ENCODE measurements around the gene UNC45B. TPM values are rescaled to one million over a fixed set of nuclear protein-coding genes. Genes with fewer than 3 reads are reported as not detected.
"Not testable (repeated sequence)": the region's sequence is repeated elsewhere in the genome, so short reads cannot be mapped to it uniquely, and the experiment has no call there.

UNC45B gene
- total RNA-seq, 1 experiment from 2014 or later, result not detected

- intact Hi-C loops (cut with micrococcal nuclease), result no loop called here
- ATAC-seq, result no peak
- Histone ChIP-seq H2AFZ (ENCODE audit: low read depth, low read length, poor library complexity, severe bottlenecking) (no peak overlapping the region), H3K9me3 (ENCODE audit: control insufficient read depth in 1 of 2, insufficient read depth in 1 of 2, low read depth in 1 of 2, low read length in 2 of 2) (no peaks in the 10 kb centered on the region), H3K4me3 (replicated peaks in 1 of 2; ENCODE audit: low read depth in 1 of 2, low read length in 2 of 2) (no peak overlapping the region), H3K9ac (ENCODE audit: low read length) (no peak overlapping the region), H3K36me3 (ENCODE audit: control insufficient read depth in 1 of 2, insufficient read depth in 2 of 2, low read length in 2 of 2) (no peaks in the 10 kb centered on the region), H3K4me2 (ENCODE audit: low read length) (no peak overlapping the region), H4K20me1 (ENCODE audit: insufficient read depth) (no peaks in the 10 kb centered on the region), H3K4me1 (ENCODE audit: control insufficient read depth in 1 of 2, insufficient read depth in 2 of 2, low read length in 2 of 2) (no peaks in the 10 kb centered on the region), H3K9me2 (ENCODE audit: insufficient read depth) (no peaks in the 10 kb centered on the region), H3K27me3 (ENCODE audit: insufficient read depth, low read length) (no peaks in the 10 kb centered on the region), H3K79me2 (ENCODE audit: insufficient read depth, low read length) (no peaks in the 10 kb centered on the region), H3K27ac (ENCODE audit: low read depth, low read length) (no peak overlapping the region)
- BruUV-seq (replicated peaks), result no TSS peak
- RAD21 ChIA-PET (ENCODE audit: low non-redundant PET in 1 of 2, low total read pairs in 2 of 2, uncharacterized antibody in 2 of 2, unreplicated experiment in 2 of 2), result no interaction called here
- DNase-seq (ENCODE audit: low read depth, low spot score), result no peak
- no peak for TF ChIP-seq YY1 (IDR thresholded peaks at IDR 0.05; ENCODE audit: extremely low read depth, insufficient replicate concordance, low read depth, low read length)
- TF ChIP-seq EGR1 (IDR thresholded peaks at IDR 0.05; ENCODE audit: low read depth), result no peak
- TF ChIP-seq EZH2 (IDR thresholded peaks at IDR 0.05), result no peak
- no peak for TF ChIP-seq ATF3 (IDR thresholded peaks at IDR 0.05)
- no peak for TF ChIP-seq SP1 (IDR thresholded peaks at IDR 0.05; ENCODE audit: low read depth)
- TF ChIP-seq CEBPB (IDR thresholded peaks at IDR 0.05; ENCODE audit: low read depth), result no peak
- no peak for TF ChIP-seq ELF1 (IDR thresholded peaks at IDR 0.05; ENCODE audit: borderline replicate concordance, low read depth)
- no peak for TF ChIP-seq RAD21 (IDR thresholded peaks at IDR 0.05; ENCODE audit: low read depth)
- TF ChIP-seq POLR2A (IDR thresholded peaks at IDR 0.05; ENCODE audit: borderline replicate concordance, extremely low read depth, insufficient read depth, insufficient read length), result no peak
- POLR2A ChIA-PET, result no interaction called here
- CTCF ChIA-PET, result no interaction called here
These were observed 527 bp downstream of the UNC45B start for GRCh38 chr17:35148144-35148543.

- ATAC-seq (no peak), DNase-seq (ENCODE audit: low read depth, low spot score) (no peak)
- Histone ChIP-seq H3K4me2 (ENCODE audit: low read length) (no peak overlapping the region), H3K4me3 (replicated peaks in 1 of 2; ENCODE audit: low read depth in 1 of 2, low read length in 2 of 2) (no peak overlapping the region), H3K27ac (ENCODE audit: low read depth, low read length) (no peak overlapping the region), H4K20me1 (ENCODE audit: insufficient read depth) (no peaks in the 10 kb centered on the region), H3K9me3 (ENCODE audit: control insufficient read depth in 1 of 2, insufficient read depth in 1 of 2, low read depth in 1 of 2, low read length in 2 of 2) (no peaks in the 10 kb centered on the region), H3K9me2 (ENCODE audit: insufficient read depth) (no peaks in the 10 kb centered on the region), H3K27me3 (ENCODE audit: insufficient read depth, low read length) (no peaks in the 10 kb centered on the region), H3K79me2 (ENCODE audit: insufficient read depth, low read length) (no peaks in the 10 kb centered on the region), H2AFZ (ENCODE audit: low read depth, low read length, poor library complexity, severe bottlenecking) (no peak overlapping the region), H3K9ac (ENCODE audit: low read length) (no peak overlapping the region), H3K4me1 (ENCODE audit: control insufficient read depth in 1 of 2, insufficient read depth in 2 of 2, low read length in 2 of 2) (no peaks in the 10 kb centered on the region), H3K36me3 (ENCODE audit: control insufficient read depth in 1 of 2, insufficient read depth in 2 of 2, low read length in 2 of 2) (no peaks in the 10 kb centered on the region)
- ChIA-PET RAD21 (ENCODE audit: low non-redundant PET in 1 of 2, low total read pairs in 2 of 2, uncharacterized antibody in 2 of 2, unreplicated experiment in 2 of 2) (no interaction called here), CTCF (no interaction called here), POLR2A (no interaction called here)
- no peak for TF ChIP-seq ATF3 (IDR thresholded peaks at IDR 0.05)
- no peak for TF ChIP-seq SRF (IDR thresholded peaks at IDR 0.05; ENCODE audit: low read depth)
- no peak for TF ChIP-seq POLR2AphosphoS5 (IDR thresholded peaks at IDR 0.05; ENCODE audit: low read depth, low read length)
- no peak for TF ChIP-seq ELF1 (IDR thresholded peaks at IDR 0.05; ENCODE audit: borderline replicate concordance, low read depth)
- no peak for TF ChIP-seq MAX (IDR thresholded peaks at IDR 0.05)
- TF ChIP-seq POLR2A (IDR thresholded peaks at IDR 0.05; ENCODE audit: borderline replicate concordance, extremely low read depth, insufficient read depth, insufficient read length), result no peak
- intact Hi-C loops (cut with micrococcal nuclease), result no loop called here
- no TSS peak for BruUV-seq (replicated peaks)
These were observed 2.3 kb downstream of the UNC45B start for GRCh38 chr17:35149941-35150340.

- H3K4me2 ChIP-seq (ENCODE audit: low read length); H3K9ac ChIP-seq (ENCODE audit: low read length); H4K20me1 ChIP-seq (ENCODE audit: insufficient read depth); H3K36me3 ChIP-seq (ENCODE audit: control insufficient read depth in 1 of 2, insufficient read depth in 2 of 2, low read length in 2 of 2); RAD21 ChIA-PET (ENCODE audit: low non-redundant PET in 1 of 2, low total read pairs in 2 of 2, uncharacterized antibody in 2 of 2, unreplicated experiment in 2 of 2); intact Hi-C loops (cut with micrococcal nuclease); DNase-seq (ENCODE audit: low read depth, low spot score); H3K9me3 ChIP-seq (ENCODE audit: control insufficient read depth in 1 of 2, insufficient read depth in 1 of 2, low read depth in 1 of 2, low read length in 2 of 2); H3K27ac ChIP-seq (ENCODE audit: low read depth, low read length); H3K79me2 ChIP-seq (ENCODE audit: insufficient read depth, low read length); H3K9me2 ChIP-seq (ENCODE audit: insufficient read depth); H3K4me3 ChIP-seq (replicated peaks in 1 of 2; ENCODE audit: low read depth in 1 of 2, low read length in 2 of 2); BruUV-seq (replicated peaks); H3K27me3 ChIP-seq (ENCODE audit: insufficient read depth, low read length); H3K4me1 ChIP-seq (ENCODE audit: control insufficient read depth in 1 of 2, insufficient read depth in 2 of 2, low read length in 2 of 2); ATAC-seq; CTCF ChIA-PET; H2AFZ ChIP-seq (ENCODE audit: low read depth, low read length, poor library complexity, severe bottlenecking): not testable (repeated sequence)
- POLR2A ChIA-PET, result interaction anchor here (0.6 kb wide), 1 partner anchor 141 kb away, joined by 3 read pairs; no protein-coding TSS in a partner anchor
These were observed 3.5 kb downstream of the UNC45B start for GRCh38 chr17:35151080-35151479.
